H54 (cell line): Measurements from ENCODE around the gene KCNQ1.

Experiments used
- DNase-seq: peaks from one replicate; pipeline ENCODE4 v3.0.0; 2011; ENCODE audit warnings: low spot score, mixed read lengths; ENCODE audit not compliant: insufficient read length
- FAIRE-seq: peaks from 3 replicates; lab custom pipeline; 2011; peaks lifted over from hg19 to GRCh38; lab: Jason Lieb, UNC
- POLR2A ChIP-seq: IDR thresholded peaks from 2 replicates; pipeline ENCODE4 v1.6.1; 2011; ENCODE audit warnings: low read depth, mild to moderate bottlenecking, low read length

Gene KCNQ1

GRCh38 chr11:2644844-2645778 lies 200.3 kb downstream of the KCNQ1 start:
- DNase-seq, result no peak
- no peak for TF ChIP-seq POLR2A
- FAIRE-seq, result no peak

GRCh38 chr11:2645779-2646118 lies 200.9 kb downstream of the KCNQ1 start:
- FAIRE-seq (no peak), DNase-seq (no peak)
- no peak for TF ChIP-seq POLR2A

- FAIRE-seq, result no peak
- DNase-seq, result no peak
- TF ChIP-seq POLR2A, result no peak
Measured at GRCh38 chr11:2647167-2647566, 202.4 kb downstream of the KCNQ1 start.

GRCh38 chr11:2647953-2648352 lies 203.1 kb downstream of the KCNQ1 start:
- TF ChIP-seq POLR2A, result no peak
- FAIRE-seq (no peak), DNase-seq (no peak)

GRCh38 chr11:2649400-2649799 lies 204.6 kb downstream of the KCNQ1 start:
- TF ChIP-seq POLR2A, result no peak
- FAIRE-seq, result no peak

GRCh38 chr11:2649848-2650247 lies 205.0 kb downstream of the KCNQ1 start:
- FAIRE-seq (no peak), DNase-seq (no peak)
- no peak for TF ChIP-seq POLR2A

More at GRCh38 chr11:2649400-2649799, 204.6 kb downstream of the KCNQ1 start:
- no peak for DNase-seq

- FAIRE-seq (no peak), DNase-seq (no peak)
- TF ChIP-seq POLR2A, result no peak
Measured at GRCh38 chr11:2650343-2650867, 205.6 kb downstream of the KCNQ1 start.

GRCh38 chr11:2651054-2651617 lies 206.3 kb downstream of the KCNQ1 start:
- no peak for TF ChIP-seq POLR2A
- FAIRE-seq (no peak), DNase-seq (no peak)

GRCh38 chr11:2651826-2652271 lies 207.0 kb downstream of the KCNQ1 start:
- DNase-seq (no peak), FAIRE-seq (no peak)
- TF ChIP-seq POLR2A, result no peak

- DNase-seq, result no peak
- FAIRE-seq, result no peak
- no peak for TF ChIP-seq POLR2A
Measured at GRCh38 chr11:2652333-2653197, 207.8 kb downstream of the KCNQ1 start.

- no peak for DNase-seq
- no peak for FAIRE-seq
- TF ChIP-seq POLR2A, result no peak
Measured at GRCh38 chr11:2653198-2653551, 208.4 kb downstream of the KCNQ1 start.

- TF ChIP-seq POLR2A, result no peak
- FAIRE-seq (no peak), DNase-seq (no peak)
Measured at GRCh38 chr11:2653930-2654739, 209.3 kb downstream of the KCNQ1 start.
